Spleen (tissue), 7 donors: Measurements from ENCODE around the gene SLC8A2.

ENCODE experiments used
- CTCF ChIP-seq, 11 experiments: fragments of 200-600 bp in 7 of 11; fragments of 450-650 bp in 4 of 11; sonication (generic) in 4 of 11; IDR thresholded peaks in 8 of 11; conservative IDR thresholded peaks in 3 of 11; 1 replicate in 7 of 11; 2 replicates in 4 of 11; pipeline versions ENCODE4 v1.4.0 to v1.8.0; 2016 to 2021; ENCODE audit warnings: antibody characterized with exemption in 11 of 11, inconsistent platforms in 4 of 11, mild to moderate bottlenecking in 1 of 11
- POLR2A ChIP-seq, 3 donors: fragments of 450-650 bp; IDR thresholded peaks; one replicate each; pipeline ENCODE4 v1.5.1; 2017; ENCODE audit warnings: antibody characterized with exemption in 3 of 3, mild to moderate bottlenecking in 1 of 3
- donor health status: DM: no; HTN: no; CAD: no; lungs with moderate emphysema.
- donor health status: DM: no; HTN: no; CAD: no.
- donor health status: DM: no; HTN: no; CAD: no.

- TF ChIP-seq CTCF (IDR thresholded peaks at IDR 0.05 in 8 of 11, conservative IDR thresholded peaks at IDR 0.05 in 3 of 11) (no peak), POLR2A (IDR thresholded peaks at IDR 0.05) (no peak)
Measured at GRCh38 chr19:47402504-47402903, 69.2 kb downstream of the SLC8A2 start.
